ENCODE measurements around the gene SGMS1. TPM values are rescaled to one million over a fixed set of nuclear protein-coding genes. Genes with fewer than 3 reads are reported as not detected.

The SGMS1 gene
- total and polyA plus RNA-seq, 2 donors (not counting 3 experiments of a cell fraction or from before 2014, with no cell fraction given): 9.7 to 23.7 TPM

GRCh38 chr10:50403074-50403473 is 220.7 kb downstream of the SGMS1 start:
- Histone ChIP-seq H3K9me3 (replicated peaks; ENCODE audit: control insufficient read depth, insufficient read depth, low read length) (no peaks in the 10 kb centered on the region), H3K9me1 (replicated peaks; ENCODE audit: control insufficient read depth, extremely low read depth, insufficient read depth, low read length) (no peaks in the 10 kb centered on the region), H3K4me1 (ENCODE audit: control insufficient read depth, extremely low read depth, insufficient read depth, low read length) (no peaks in the 10 kb centered on the region), H3K4me3 (replicated peaks in 1 of 3; ENCODE audit: insufficient read depth in 1 of 3, low read depth in 1 of 3, low read length in 3 of 3) (no peak overlapping the region), H3K79me2 (ENCODE audit: control insufficient read depth, insufficient read depth, low read length) (peaks cover 33% of the 10 kb centered on the region), H3K4me2 (ENCODE audit: insufficient read depth, low read length) (no peak overlapping the region), H3K9ac (replicated peaks; ENCODE audit: extremely low read depth, insufficient read depth, low read length) (no peak overlapping the region), H3K27me3 (ENCODE audit: control insufficient read depth in 2 of 2, insufficient read depth in 2 of 2, low read length in 2 of 2) (no peaks in the 10 kb centered on the region), H3K36me3 (ENCODE audit: control insufficient read depth in 2 of 2, extremely low read depth in 1 of 2, insufficient read depth in 2 of 2, low read length in 2 of 2) (no peaks in the 10 kb centered on the region), H4K20me1 (replicated peaks; ENCODE audit: control insufficient read depth, extremely low read depth, insufficient read depth, low read length) (no peaks in the 10 kb centered on the region), H3K27ac (ENCODE audit: insufficient read depth, low read depth, low read length) (no peak overlapping the region), H2AFZ (ENCODE audit: low read depth, low read length) (no peak overlapping the region)
- ChIA-PET POLR2A (no interaction called here), CTCF (interaction anchor here (1.5 kb wide), 1 partner anchor 36 kb away, joined by 3 read pairs; no protein-coding TSS in a partner anchor)
- no TSS peak for BruUV-seq (replicated peaks)
- no peak for DNase-seq (ENCODE audit: low read depth, low spot score)
- dilution Hi-C loops (cut with MboI; ENCODE audit: extremely low pct_ligation_motif_present, low sequenced_read_pairs): no loop called here
- intact Hi-C loops (cut with micrococcal nuclease): no loop called here
- no peak for FAIRE-seq
- TF ChIP-seq JUN (IDR thresholded peaks at IDR 0.05; ENCODE audit: borderline replicate concordance, insufficient read depth, insufficient read length, low read depth) (no peak), CTCF (IDR thresholded peaks at IDR 0.05; ENCODE audit: extremely low read depth in 1 of 2, insufficient read depth in 1 of 2, low read depth in 1 of 2, low read length in 2 of 2) (no peak), MYC (IDR thresholded peaks at IDR 0.05; ENCODE audit: low read depth, low read length) (no peak), FOS (IDR thresholded peaks at IDR 0.05; ENCODE audit: borderline replicate concordance, insufficient read depth, low read length) (no peak), POLR2A (IDR thresholded peaks at IDR 0.05; ENCODE audit: low read depth, low read length) (no peak), GATA2 (IDR thresholded peaks at IDR 0.05; ENCODE audit: insufficient read depth, insufficient read length, low read depth, low read length) (no peak), MAX (IDR thresholded peaks at IDR 0.05; ENCODE audit: insufficient read depth, insufficient read length) (no peak), POLR2AphosphoS5 (IDR thresholded peaks at IDR 0.05; ENCODE audit: insufficient read depth, low read depth, low read length) (no peak), EZH2 (IDR thresholded peaks at IDR 0.05; ENCODE audit: borderline replicate concordance, low read depth, low read length, severe bottlenecking) (no peak)

Data from endothelial cell of umbilical vein (primary cell).